ENCODE results near the gene FGGY. TPM values are rescaled to one million over a fixed set of nuclear protein-coding genes. Genes with fewer than 3 reads are reported as not detected.
A peak's percentile ranks its signal among the peaks of the same experiment; 100 is the strongest.

Gene FGGY
- total RNA-seq, 4 donors from 2014 or later, result 23.3 to 26.4 (median 25.3) TPM

DNA sequence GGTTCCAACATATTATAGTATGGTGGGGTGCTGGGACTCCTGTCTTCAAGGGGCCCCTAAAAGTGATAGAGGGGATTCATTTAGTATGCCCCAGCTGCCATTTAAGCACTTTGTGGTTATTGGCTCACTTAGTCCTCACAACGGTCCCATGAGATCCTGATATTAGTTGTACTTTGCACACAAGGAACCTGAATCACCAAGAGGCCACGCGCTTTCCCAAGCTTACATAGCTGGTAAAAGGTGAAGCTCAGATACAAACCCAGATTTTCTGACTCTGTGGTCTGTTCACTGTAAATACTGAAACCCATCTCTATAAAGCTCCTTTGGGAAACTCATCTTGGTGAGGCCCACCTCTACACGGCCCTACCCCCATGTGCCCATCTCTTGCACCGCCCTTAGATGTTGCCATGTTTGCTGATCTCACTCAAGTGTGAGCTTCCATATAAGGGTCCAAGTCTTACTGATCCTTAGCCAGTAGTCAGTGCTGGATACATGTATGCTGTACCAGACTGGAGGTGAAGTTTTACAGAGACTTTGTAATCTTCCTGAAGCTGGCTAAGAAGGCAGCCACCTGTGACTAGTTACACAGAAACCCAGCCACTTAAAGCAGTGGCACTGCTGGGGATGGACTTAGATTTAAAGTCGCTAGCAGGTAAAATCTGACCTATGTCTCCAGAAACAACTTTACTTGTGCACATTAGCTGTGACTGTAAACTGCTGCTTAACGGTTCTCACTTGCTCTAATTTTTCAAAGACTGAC is 393.5 kb downstream of the FGGY start:
- intact Hi-C loops (cut with DNase I), result loop anchor here (10.0 kb wide), 1 partner anchor 786 kb away; no protein-coding TSS in a partner anchor
- H3K27ac ChIP-seq (replicated peaks in 1 of 4), result peak overlapping the region; percentile 37 to 54 (median 52)
- no peak overlapping the region for H3K4me3 ChIP-seq
- H3K27me3 ChIP-seq, result no peaks in the 10 kb centered on the region
- peak; percentile 68 for DNase-seq (ENCODE audit: extremely low spot score)
- peaks cover 3 to 43% (median 33%) of the 10 kb centered on the region in 4 donors for H3K4me1 ChIP-seq
- TF ChIP-seq CTCF (IDR thresholded peaks at IDR 0.05) (no peak), POLR2AphosphoS5 (IDR thresholded peaks at IDR 0.05) (no peak), EP300 (IDR thresholded peaks at IDR 0.05) (no peak)
- WGBS, result 97% methylated on average over 7 of the region's 7 CpGs
- H3K9me3 ChIP-seq, result no peaks in the 10 kb centered on the region
- no peaks in the 10 kb centered on the region for H3K36me3 ChIP-seq

DNA sequence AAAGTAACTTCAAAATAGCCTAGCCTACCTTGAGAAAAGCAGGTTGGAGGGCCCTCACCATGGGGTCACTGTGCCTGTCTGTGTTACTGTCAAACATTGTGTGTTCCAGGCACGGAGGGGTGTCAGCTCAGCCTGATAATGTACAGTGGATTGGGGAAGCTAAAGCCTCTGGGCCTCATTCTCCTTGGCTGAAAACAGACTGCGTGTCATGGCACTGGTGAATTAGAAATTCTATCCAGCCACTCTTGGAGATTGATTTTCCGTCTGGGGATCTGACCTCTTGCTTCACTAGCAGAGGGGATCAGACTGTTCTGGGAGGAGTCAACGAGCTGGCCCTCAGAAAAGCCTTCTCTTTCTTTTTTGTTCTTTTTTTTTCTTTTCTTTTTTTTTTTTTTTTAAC is 394.4 kb downstream of the FGGY start:
- intact Hi-C loops (cut with DNase I), result loop anchor here (10.0 kb wide), 1 partner anchor 786 kb away; no protein-coding TSS in a partner anchor
- Histone ChIP-seq H3K9me3 (no peaks in the 10 kb centered on the region), H3K4me1 (peaks cover under 1 to 43% (median 29%) of the 10 kb centered on the region in 4 donors), H3K27me3 (no peaks in the 10 kb centered on the region), H3K36me3 (no peaks in the 10 kb centered on the region), H3K27ac (replicated peaks in 1 of 4) (peak overlapping the region; percentile 51 to 54 (median 52)), H3K4me3 (no peak overlapping the region)
- DNase-seq (ENCODE audit: extremely low spot score), result peak; percentile 91
- WGBS, result 65% methylated on average over 4 of the region's 4 CpGs
- no peak for TF ChIP-seq POLR2A (IDR thresholded peaks at IDR 0.05; ENCODE audit: low read depth)
- peak; percentile 40 to 56 for TF ChIP-seq POLR2AphosphoS5 (IDR thresholded peaks at IDR 0.05)
- no peak for TF ChIP-seq EP300 (IDR thresholded peaks at IDR 0.05)
- no peak for TF ChIP-seq CTCF (IDR thresholded peaks at IDR 0.05)

GRCh38 chr1:59692591-59692990 is 395.7 kb downstream of the FGGY start:
- 54% methylated on average over 5 of the region's 5 CpGs for WGBS
- intact Hi-C loops (cut with DNase I), result loop anchor here (10.0 kb wide), 1 partner anchor 788 kb away; no protein-coding TSS in a partner anchor

GRCh38 chr1:59693406-59693805 is 396.5 kb downstream of the FGGY start:
- intact Hi-C loops (cut with DNase I), result loop anchor here (10.0 kb wide), 1 partner anchor 789 kb away; no protein-coding TSS in a partner anchor
- H3K36me3 ChIP-seq, result no peaks in the 10 kb centered on the region
- no peaks in the 10 kb centered on the region for H3K27me3 ChIP-seq
- no peak overlapping the region for H3K4me3 ChIP-seq
- WGBS, result 60% methylated on average over 5 of the region's 5 CpGs
- peaks cover 0 to 36% (median 24%) of the 10 kb centered on the region in 4 donors for H3K4me1 ChIP-seq
- no peaks in the 10 kb centered on the region for H3K9me3 ChIP-seq
- DNase-seq (ENCODE audit: extremely low spot score), result peak; percentile 21
- no peak overlapping the region for H3K27ac ChIP-seq (replicated peaks in 1 of 4)
- TF ChIP-seq CTCF (IDR thresholded peaks at IDR 0.05), result no peak
- no peak for TF ChIP-seq EP300 (IDR thresholded peaks at IDR 0.05)
- TF ChIP-seq POLR2A (IDR thresholded peaks at IDR 0.05; ENCODE audit: low read depth), result no peak
- TF ChIP-seq POLR2AphosphoS5 (IDR thresholded peaks at IDR 0.05), result no peak

More at GRCh38 chr1:59692591-59692990, 395.7 kb downstream of the FGGY start:
- Histone ChIP-seq H3K9me3 (no peaks in the 10 kb centered on the region), H3K27me3 (no peaks in the 10 kb centered on the region), H3K36me3 (no peaks in the 10 kb centered on the region), H3K4me1 (peaks cover 0 to 36% (median 19%) of the 10 kb centered on the region in 4 donors), H3K4me3 (no peak overlapping the region), H3K27ac (replicated peaks in 1 of 4) (no peak overlapping the region)
- TF ChIP-seq POLR2A (IDR thresholded peaks at IDR 0.05; ENCODE audit: low read depth) (no peak), CTCF (IDR thresholded peaks at IDR 0.05) (no peak), EP300 (IDR thresholded peaks at IDR 0.05) (no peak), POLR2AphosphoS5 (IDR thresholded peaks at IDR 0.05) (no peak)
- peak; percentile 60 for DNase-seq (ENCODE audit: extremely low spot score)

Data from esophagus muscularis mucosa (tissue), 4 donors.